Measurements from ENCODE around the gene IPO11.

GRCh38 chr5:62584391-62584790 is 171.8 kb downstream of the IPO11 start:
- TF ChIP-seq POLR2A (IDR thresholded peaks at IDR 0.05) (no peak), CTCF (IDR thresholded peaks at IDR 0.05) (no peak)

All from ovary (tissue), 3 donors.